ENCODE results near the gene ADCY2.

ADCY2 gene

DNA sequence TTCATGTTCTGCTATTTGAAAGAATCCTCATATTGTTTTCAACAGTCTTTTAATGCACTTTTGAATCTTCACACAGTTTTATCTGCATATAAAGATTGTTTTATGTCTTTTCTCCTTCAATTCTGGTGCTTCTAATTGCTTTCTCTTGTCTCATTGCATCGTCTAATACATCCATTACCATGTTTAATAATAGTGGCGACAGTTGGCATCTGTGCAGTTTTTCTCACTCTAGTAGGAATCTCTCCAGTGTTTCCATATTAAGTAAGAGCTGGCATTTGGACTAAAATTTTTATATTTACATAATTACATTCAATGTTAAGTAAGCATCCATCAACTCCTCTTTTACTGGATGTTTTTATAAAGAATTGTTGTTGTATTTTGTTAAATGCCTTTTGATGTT is 49.9 kb downstream of the ADCY2 start:
- no peak for DNase-seq

DNA sequence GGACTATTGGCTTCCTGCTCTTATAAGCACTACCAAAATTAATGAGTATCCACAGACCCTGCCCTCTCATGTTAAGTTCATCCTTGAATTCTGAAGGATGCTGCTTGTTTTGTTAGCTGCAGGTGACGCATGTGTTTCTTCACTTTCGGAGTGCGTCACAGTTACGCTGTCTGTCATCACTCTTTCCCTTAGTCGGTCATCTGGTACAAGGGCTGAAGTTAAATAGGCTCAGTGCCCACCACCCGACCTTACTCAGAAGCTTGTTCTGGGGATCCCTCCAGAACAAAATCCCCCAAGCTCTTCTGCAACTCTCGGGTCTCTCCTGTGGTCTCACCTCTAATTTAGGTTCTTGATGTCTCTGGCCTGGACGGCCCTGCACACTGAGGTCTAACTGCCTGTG is 51.0 kb downstream of the ADCY2 start:
- DNase-seq, result no peak

DNA sequence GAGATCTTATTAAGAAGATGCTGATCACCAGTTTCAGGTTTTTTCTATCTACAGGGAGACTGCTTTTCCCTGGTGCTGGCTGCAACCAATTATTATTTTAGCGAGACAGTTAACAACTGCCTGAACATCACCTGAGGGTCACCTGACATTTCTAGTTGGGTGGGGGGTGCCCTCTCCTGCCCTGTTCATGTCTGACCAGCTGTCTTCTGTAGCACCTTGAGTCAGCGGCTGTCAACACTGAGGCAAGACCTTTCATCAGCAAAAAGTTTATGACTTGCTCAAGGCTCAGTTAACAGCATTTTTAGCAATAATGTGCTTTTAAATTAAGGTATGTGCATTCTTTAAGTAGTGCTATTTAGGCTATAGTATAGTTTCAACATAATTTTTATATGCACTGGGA is 58.0 kb downstream of the ADCY2 start:
- no peak for DNase-seq

DNA sequence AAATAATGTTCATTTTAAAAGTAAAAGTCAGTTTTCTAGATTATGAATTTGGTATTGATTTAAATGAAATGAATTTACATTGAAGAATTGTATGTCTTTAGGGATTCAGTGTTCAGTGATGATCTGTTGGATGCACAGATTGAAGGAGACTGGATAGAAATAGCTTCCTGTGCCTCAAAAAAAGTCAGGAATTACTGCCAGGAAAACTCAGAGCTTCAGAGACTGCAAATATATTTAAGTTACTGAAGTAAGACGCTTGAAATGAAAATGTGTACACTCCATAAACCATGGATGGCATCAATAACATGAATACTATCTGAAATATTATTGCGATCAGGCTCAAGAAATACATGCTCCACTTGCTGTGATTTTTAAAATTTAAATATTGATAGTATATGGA is 60.3 kb downstream of the ADCY2 start:
- no peak for DNase-seq

DNA sequence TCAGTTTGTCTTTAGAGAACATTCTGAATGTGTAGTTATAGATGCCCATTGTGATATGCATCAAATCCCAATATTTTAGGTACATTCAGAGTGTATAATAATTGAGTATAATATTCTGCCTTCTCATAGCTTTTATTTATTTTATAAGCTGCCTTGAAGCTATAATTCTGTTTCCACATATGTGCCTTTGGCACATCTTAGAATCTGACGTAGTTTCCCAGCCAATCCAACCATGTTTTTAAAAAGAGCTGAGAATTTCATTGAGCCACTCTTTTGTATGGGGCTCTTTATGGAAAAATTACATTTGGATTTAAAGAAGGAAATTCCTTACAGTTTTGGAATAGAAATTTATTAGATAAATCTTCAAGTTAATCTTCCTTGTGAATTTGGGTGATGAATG is 65.4 kb downstream of the ADCY2 start:
- no peak for DNase-seq

DNA sequence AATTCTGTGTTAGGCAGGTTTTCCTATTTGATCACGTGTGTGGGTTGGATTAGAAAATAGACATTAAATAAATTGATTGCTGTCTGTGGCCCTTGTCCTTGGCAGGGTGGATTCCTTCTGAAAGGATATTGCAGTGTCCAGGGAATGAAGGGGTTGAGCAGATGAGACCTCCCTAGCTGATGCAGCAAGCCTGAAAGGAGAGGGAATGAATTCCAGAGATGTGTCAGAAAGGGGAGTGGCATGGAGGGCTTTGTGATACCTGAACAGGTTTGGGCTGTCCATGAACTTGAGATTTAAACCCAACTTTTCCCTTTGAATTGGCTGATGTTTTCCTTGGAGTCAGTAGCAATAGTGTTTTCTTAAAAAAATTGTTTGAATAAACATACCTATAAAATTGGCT is 66.8 kb downstream of the ADCY2 start:
- DNase-seq, result no peak

DNA sequence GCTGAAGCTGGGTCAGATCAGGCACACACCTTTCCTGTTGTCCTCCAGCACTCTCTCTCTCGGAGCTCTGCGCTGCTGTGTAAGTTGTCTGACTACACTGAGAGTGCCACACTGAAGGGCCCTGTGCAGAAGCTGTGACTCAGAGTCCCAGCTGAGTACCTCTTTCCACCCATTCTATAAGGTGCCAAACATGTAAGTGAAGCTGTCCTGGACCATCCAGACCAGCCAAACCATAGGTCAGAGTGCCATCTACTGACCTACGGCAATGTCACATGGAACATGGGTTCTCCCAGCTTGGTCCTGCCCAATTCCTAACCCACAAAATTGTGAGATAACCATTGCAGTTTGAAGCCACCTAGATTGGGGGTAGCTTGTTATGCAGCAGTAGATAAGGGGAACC is 68.2 kb downstream of the ADCY2 start:
- no peak for DNase-seq

DNA sequence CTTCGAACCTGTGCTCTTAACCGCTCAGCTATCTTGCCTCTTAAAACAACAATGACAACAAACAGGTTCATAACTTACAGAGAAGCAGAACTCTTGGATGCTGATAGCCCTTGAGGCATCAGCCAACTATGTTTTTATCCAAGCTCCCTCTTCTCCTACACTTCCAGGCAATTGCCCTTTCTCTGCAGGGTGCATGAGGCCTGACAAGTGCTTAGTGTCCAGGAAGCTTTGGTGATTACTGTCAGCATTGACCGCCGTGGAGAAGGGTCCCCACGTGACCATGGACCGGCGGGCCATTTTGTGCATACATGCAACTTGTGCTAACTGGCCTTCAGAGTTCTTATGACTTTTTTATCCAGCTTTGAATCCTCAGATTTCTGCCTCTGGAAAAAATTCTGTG is 71.2 kb downstream of the ADCY2 start:
- no peak for DNase-seq

DNA sequence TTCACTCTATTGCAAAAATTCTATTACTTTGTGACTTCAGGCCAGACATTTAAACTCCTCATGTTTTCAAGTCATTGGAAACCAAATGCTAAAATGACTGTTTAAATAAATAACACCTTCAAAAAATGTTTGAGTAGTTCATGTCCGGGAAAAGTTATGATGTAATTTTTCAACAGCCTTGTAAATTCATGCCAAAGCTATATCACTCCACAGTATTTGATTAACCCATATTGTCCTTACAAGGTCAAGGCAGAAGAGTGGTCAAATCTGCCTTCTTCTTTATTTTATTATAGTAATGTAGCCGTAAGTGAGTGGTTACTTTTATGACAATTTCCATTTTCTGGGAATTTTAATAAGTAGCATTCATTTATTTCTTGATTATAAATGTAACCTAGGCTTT is 72.8 kb downstream of the ADCY2 start:
- DNase-seq, result no peak

DNA sequence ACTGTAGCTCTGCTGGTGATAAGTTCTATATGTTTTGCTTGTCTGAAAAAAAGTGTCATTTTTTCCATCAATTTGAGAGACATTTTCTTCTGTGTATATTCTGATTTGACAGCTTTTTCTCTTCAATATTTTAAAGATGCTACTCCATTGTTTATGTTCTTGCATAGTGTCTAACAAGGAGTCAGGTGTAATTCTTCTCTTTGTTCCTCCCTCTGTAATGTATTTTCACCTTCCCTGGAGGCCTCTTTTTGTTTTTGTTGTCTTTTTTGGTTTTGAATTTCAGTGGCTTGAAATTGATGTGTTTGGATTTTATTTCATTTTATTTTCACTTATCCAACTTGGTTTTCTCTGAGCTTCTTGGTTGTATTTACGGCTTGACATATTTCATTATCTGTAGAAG is 75.8 kb downstream of the ADCY2 start:
- no peak for DNase-seq

DNA sequence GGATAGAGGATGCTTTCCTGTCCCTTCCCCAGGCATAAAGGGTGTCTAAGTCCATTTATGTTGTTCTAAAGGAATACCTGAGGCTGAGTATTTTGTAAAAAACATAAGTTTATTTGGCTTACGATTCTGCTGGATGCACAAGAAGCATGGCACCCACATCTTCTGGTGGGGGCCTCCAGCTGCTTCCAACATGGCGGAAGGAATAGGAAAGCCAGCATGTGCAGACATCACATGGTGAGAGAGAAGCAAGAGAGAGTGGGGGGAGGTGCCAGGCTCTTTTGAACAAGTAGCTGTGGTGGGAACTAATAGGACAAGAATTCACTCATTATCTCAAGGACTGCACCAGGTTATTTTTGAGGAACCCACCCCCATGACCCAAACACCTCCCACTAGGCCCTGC is 77.2 kb downstream of the ADCY2 start:
- no peak for DNase-seq

DNA sequence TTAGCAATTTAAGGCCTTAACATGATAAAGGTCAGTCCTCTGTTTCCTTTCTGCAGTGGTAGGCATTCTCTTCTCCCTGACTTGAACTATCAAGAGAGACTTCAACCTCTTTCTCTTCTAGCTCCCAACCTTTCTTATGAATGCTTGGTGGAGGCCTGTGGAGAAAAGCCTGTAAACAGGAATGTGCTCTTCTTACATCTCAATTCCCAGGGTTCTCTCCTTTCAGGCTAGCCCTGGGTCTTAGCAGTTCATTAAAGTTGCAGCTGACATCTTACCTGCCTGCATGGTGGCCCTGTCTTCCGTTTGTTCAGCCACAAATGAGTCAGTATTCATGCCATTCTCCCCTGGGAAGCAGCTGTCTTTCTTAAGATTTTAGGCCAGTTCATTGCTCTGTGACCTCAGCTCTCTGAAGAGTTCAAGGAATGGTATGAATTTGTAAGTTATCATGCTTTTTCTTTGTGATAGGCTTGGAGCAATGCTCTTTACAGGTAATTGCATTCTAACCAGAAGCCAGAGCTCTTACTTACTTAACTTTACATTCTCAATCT is 77.8 kb downstream of the ADCY2 start:
- no peak for DNase-seq

DNA sequence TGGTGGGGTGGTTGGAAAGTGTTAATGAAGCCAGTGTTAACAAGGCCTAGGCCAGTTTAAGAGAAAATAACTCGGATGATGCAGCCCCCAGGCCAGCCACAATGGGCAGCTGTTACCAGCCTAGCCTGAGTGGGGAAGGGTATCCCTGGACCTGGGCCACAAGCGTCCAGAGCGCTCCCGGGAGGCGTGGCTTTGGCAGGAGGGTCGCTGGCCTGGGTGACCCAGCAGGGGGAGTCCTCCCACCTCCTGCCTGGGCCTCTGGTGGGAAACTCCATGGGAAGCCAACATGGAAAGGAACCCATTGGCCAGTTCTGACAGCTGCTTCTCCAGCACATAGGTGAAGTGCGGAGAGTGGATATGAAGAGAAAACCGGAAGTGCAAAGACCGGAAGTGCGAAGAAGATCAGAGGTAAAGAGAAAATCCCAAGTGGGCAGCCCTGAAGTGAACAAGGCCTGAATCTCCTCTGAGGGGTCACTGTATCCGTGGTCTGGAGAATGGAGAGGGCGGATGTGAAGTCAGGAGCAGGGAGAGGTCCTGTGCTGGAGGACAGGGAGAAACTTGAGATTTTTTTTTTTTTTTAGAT is 79.0 kb downstream of the ADCY2 start:
- no peak for DNase-seq

DNA sequence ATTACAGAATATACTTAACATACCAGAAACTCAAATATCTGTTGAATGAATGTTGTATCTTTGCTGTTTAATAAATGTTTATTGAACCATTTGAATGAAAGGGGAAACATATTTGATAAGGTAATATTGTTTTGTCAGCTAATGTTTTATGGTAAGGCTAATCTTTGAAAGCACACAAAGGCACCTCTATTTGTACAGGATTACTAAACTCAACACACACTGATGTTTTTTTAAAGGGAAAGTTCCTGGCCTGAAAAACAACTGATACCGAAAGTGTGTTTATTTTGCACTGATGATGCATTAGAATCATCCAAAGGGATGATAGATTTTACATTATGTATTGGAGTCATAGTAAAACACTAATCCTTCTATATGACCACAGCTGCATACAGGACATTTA is 82.5 kb downstream of the ADCY2 start:
- DNase-seq, result no peak

DNA sequence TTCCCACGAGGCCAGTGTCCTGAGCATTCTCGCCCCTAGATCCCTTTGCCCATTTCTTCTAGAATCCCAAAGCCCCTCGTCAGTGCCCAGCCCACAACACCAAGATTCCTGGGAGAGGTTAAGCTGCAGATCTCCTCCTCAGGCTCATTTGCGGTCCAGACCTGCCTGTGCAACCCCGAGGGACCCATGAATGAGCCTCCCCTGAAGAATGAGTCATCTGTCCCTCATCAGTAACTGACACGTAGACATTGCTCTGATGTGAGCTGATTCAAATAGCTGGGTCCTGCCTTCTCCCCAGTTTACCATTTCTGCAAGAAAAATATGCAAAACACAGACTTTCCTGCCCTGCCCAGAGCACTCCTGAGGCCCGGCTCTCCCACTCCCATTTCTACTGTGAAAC is 92.8 kb downstream of the ADCY2 start:
- no peak for DNase-seq

DNA sequence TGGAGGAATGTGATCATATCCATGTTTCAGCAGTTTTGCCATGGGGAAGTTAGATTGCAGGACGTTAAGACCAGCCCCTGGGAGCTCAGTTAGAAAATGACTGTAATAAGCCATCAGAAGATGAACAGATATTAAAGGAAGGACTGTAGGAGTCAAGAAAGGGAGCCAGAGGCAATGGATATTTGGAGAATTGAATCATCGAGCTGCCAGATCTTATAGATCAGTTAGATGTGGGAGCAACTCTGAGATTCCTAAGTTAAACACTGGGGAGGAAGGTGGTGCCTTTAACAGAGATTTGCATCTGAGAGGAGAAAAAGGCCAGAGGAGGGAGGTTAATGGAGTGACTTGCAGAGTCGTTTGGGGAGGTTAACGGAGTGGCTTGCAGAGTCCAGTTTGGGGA is 96.4 kb downstream of the ADCY2 start:
- no peak for DNase-seq

DNA sequence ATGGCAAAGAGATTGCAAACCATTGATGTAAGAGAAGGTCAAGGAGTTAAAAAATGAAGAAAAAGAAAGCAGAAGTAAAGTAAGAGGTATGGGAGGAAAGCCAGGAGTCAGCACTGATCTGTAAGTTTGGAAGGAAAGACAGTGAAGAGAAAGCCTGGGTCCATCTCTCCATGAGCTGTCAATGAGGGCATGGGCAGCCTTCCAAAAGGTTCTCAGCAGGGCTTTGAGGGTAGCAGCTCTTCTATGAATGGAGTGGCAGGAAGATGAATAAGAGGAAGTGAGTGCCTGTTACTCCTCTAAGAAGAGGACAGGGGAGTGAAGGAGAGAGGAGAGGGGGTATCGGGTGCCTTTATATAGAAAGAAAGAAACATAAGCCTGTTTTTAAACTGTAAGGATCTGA is 97.1 kb downstream of the ADCY2 start:
- no peak for DNase-seq

DNA sequence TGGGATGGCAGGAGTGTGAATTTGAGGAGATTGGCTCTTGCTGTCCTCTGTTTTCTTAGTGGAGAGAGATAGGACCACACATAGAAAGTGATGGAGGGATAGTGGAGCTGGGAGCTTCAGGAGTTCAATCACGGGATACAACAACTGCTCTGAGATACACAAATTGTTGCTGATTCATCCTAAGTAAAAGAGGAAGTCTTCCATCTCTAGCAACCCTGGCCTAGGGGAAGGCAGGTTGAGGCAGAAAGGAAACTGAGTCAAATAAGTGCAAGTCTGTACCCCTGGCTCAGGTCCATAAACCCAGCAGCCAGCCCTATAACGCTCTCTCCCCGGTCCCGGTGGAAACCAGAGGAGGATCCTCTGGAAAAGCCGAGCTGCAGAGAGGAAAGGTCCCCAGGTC is 97.7 kb downstream of the ADCY2 start:
- DNase-seq, result no peak

DNA sequence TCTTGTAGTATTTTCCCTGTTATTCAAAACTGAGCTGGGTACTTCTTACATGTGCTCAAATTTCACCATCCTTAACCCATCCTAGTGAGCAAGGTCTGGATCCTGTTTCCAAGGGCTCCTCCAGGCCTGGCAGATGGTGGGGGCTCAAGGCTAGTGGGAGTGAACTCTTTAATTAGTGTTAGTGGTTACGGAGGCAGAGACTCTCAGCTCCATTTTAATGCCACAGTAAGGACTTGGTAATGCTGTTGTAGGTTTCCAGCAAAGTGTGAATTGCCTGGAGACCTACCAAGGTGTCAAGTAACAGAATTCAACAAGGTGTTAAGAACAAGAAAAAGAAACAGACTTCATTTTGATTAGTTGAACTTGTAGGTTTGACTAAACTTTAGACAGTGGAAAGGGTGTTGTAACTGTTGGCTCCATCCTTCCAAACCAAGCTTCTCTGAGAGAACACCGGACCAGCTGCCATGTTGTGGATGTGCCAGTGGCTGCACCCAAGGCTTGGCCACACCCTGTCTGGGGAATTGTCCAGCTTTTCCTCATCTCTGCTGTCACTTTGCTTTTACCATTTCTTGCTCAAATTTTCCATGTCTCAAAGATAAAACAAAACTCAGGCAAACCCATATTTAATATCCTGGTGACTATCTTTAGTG is 98.7 kb downstream of the ADCY2 start:
- DNase-seq, result no peak

DNA sequence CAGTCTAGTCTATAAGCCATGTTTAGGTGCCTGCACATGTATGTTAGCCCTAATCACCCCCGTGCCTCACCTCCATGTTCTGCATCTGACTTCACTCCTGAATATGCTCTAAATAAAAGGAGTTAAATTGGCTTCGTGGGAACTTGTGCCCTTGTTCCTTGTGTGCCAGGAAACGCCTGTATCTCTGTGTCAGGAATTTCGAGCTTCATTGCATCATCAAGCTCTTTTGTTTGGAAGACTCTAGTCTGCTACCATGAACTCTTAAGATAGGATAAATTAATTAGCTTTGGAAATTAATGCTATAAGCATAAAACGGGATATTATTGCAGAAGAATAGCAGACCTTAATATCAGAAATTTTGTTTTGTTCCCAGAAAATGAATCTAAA is 99.2 kb downstream of the ADCY2 start:
- DNase-seq, result no peak

DNA sequence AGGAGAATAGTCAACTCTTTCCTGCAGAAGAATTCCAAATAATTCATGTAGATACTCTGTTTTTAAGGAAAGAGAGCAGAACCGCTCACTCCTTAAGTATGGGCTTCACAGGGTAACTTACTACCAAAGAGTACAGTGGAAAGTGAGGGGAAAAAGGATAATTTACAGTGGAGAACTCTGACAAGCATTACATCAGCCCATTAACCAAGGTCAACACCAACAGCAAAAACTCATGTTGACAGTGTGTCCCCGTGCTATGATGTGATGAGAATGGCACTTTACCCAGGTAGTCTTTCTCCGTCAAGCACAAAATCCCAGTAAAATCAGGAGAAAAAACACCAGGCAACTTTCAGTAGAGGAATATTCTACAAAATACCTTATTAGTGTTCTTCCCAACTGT is 104.3 kb downstream of the ADCY2 start:
- no peak for DNase-seq

DNA sequence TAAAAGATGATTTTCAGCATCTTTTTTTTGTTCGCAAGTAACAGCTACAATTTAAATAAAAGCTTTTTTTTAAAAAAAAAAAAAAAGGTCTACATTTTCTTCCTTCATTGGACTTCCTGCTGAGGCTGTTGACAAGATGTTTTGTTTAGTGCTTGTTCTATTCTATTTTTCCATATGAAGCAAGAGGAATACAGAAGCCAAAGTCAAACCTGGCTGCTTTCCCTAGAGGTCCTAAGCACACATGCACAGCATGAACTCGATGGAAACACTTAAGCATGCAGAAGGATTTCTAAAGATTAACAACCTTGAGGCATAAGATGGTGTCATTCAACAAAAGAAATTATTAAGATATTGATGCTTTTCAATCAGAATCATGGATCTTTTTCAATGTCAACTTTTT is 105.1 kb downstream of the ADCY2 start:
- DNase-seq, result no peak

DNA sequence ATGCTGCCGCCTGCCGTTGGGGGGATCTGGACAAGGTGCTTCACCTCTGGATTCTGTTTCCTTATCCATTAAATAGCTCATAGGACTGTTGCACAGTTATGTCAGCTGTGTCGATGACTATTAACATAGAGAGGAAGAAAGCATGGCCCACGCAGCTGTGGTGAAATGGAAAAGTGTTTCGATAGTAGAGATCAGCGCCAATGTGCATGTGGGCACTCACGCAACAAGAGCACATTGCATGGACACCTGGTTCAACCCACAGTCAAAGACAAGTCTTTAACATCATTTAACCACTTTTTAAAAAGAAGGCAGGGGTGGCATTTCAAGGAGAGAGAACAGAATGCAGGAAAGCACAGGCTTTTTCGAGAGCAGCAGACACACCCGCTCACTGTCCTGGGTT is 107.6 kb downstream of the ADCY2 start:
- no peak for DNase-seq

DNA sequence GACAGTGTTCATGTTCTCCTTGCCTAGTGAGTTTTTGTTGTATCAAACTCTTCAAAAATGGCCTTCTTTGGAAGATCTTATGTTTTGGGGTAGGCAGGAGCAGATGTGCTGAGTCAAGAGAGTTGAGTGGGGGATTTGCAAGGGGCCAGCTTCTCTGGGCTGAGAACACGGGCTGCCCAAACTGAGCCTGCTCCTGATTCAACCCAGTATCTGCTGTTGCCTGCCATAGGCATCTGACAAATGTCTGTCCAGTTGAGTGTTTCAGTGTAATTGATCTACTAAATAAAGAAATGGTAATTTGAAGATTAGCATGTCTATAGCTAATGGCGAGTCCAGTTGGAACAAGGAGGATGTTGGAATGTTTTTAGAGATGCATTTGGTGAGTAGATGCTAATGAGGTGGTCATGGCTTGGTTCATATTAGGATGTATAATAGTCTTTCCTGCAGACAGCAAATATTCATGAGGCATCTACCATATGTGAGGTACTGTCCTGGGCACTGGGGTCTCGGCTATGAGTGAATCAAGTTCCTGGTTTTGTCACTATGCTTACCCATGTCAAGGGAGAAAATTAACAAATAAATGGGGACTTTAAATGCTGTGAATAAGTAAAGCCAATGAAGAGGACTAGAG is 119.5 kb downstream of the ADCY2 start:
- DNase-seq, result no peak

DNA sequence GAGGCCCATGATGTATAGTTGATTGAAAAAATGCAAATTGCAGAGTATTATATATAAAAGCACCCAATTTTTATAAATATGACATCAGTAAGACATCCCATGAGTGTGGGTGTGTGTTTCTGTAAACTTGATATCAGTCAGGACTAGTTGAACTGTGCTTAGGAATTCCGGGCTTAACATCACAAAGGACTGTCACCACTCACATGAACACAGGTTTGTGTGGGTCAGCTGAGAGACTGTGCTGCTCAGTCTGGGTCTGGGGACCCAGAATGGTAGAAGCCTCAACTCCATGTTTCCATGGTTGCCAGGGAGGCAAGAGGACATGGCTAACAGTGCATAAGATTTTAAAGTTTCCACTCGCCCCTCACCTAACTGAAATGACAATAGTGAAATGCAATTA is 120.3 kb downstream of the ADCY2 start:
- DNase-seq, result no peak

Data from activated CD4-positive, CD25-positive, alpha-beta regulatory T cell (primary cell).